HG03457 (cell line): ENCODE data around the gene PSAT1.

Experiments
- ATAC-seq: cut with Tn5 transposase; IDR thresholded peaks from one replicate; pipeline ENCODE4 v1.9.1; 2021; ENCODE audit warnings: moderate number of reproducible peaks; ENCODE audit not compliant: unreplicated experiment

The PSAT1 gene

DNA sequence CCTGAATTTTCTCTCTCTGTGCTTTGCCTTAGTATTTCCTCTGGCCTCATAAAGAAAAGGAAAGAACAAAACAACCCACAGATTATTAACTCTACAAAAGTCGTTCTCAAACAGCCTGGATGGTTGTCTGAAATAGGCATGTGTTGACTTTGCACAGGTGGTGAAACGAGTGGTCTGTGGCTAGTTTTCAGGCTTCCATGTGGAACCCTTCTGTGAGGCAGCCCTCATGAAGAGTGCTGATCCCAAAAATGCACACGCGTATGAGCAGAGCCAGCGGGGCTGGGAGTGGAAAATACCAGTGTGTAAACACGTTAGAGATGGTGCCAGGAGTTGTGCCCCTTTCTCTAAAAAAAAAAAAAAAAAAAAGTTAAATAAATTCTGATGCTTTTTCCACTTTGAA, 4.9 kb upstream of the PSAT1 start:
- no peak for ATAC-seq

DNA sequence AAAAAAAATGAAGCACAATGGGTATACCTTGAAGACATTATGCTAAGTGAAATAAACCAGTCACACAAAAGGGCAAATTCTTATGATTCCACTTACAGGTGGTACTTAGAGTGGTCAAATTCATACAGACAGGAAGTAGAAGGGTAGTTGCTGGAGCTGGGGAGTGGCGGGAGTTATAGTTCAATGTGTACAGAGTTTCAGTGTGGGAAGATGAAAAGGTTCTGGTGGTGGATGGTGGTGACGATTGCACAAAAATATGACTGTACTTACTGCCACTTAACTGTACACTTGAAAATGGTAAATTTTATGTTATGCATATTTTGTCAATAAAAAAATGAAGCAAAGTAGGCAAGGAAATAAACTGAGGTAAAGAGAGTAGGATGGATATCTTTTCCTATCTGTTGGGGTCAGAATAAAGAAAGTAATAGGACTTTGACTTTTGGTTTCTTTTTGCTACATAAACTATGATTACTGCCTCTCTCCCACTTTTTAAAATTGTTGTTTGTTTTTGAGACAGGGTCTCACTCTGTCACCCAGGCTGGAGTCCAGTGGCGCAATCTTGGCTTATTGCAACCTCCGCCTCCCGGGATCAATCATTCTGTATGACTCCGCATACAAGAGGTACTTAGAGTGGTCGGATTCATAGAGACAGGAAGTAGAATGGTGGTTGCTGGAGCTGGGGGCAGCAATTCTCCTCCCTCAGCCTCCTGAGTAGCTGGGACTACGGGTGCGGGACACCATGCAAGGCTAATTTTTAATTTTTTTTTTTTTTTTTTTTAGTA, 4.0 kb upstream of the PSAT1 start:
- ATAC-seq: no peak

DNA sequence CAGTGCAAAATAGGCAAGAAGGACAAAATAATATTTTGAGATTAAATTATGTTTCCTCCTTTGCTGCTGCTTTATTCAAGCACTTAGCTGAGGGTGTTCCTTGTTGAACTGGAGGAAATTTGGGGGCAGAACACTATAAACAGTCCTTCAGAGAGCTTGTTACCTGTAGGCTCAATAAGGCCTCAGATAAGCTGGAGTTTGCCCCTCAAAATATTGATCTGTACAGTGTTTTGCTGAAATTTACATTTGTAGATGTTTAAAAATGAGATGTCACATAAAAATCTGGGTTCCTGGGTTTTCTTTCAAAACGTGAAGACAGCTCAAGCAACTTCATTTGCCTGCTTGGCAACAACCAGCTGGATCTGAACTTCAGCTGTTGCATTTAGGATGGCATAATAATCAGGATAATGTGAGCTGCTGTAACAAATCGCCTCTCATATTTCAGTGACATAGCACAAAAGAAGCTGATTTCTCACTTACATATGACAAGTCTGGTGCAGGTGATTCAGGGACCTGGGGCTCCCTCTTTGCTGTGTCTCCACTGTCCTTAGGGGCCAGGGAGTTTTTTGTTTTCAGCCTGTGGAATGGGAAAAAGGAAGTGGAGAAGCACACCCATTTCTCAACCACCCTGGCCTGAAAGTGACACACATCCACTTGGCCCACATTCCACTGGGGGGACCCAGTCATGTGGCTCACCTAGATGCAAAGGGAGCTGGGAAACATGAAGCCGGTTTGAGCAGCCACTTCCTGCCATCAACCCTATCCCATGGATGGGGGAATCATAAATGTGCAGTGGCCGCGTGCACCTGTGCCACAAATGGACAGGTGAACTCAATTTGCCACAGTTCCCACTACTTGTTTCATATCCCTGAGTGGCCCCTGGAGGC, 2.4 kb upstream of the PSAT1 start:
- no peak for ATAC-seq

DNA sequence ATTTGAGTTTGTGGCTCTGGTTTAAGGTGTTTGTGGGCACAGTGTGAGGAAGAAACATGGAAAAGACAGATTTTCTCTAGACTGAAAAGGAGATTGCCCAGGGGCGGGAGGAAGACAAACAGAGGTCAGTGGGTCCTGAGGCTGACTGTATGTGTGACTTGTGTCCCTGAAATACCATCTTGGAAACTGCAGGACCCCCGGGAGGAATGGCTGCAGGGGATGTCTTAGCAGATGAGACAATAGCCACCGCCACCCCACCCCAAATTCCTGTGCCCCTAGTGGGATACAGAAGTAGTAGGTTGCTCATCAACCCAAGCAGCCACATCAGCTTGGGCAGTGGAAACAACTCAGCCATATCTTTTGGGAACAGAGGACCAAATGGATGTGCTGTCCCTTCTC, 1.7 kb upstream of the PSAT1 start:
- no peak for ATAC-seq

DNA sequence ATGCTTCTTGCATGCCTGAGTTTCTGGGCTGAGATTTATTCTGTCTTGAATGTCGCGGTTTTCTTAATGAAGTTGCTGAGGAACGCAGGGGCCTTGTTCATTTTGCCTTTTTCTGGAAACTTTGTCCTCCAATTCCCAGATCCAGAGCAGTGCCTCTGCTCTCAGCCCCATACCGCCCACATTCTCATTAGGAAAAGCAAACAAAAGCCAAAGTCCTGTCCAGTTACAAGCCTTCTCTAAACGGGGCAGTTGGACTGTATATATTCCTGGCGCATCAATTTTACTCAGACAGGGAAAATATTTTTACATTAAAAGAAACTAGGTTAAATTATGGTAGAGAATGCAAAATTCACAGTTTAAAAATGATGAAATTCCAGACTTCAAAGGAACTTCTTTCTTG, 1.2 kb upstream of the PSAT1 start:
- ATAC-seq: no peak

DNA sequence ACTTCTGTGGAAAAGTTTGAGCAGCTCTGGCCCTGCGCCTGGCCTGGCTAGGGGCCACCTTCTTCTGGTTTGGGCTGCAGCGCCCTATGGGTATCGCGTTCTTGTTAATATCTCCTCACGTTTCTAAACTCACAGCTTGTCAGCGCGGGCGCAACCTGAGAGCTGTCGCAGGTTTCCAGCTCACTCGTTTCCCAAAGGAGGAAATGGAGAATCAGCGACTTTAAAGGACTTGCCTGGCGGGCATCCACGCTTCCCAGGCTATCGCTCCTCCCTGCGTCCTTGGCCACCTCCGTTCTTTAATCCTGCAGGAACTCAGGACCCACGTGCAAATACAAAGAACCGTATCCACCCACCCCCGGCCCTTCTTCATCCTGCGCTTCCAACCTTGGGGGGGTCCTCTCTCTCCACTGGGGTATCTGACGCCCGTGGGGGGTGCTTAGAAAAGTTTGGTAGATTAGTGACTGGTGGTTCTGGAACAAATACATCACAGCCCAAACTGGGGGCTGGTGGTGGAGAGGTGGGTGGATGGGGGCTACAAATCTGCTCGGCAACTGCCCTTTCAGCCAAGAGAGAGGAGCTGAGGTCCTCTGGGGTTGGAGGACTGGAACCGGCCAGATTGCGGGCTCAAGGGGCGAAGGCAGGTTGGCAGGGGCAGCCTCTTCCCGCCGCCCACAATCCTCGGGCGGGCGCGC, 578 bp upstream of the PSAT1 start:
- no peak for ATAC-seq

DNA sequence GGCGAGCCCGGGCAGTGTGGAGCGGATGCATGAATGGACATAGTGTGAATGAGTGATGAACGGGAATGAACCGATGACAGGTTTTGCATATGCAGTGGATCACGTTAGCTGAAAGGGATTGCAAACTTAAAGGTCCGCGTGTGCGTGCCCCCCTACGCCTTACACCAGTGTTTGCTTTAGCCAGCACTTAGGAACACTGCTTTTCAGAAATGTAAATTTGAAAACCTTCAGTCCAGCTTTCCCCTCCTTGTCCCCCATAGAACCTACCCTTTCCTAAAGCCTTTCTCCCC, 692 bp downstream of the PSAT1 start:
- ATAC-seq: peak; percentile 38

DNA sequence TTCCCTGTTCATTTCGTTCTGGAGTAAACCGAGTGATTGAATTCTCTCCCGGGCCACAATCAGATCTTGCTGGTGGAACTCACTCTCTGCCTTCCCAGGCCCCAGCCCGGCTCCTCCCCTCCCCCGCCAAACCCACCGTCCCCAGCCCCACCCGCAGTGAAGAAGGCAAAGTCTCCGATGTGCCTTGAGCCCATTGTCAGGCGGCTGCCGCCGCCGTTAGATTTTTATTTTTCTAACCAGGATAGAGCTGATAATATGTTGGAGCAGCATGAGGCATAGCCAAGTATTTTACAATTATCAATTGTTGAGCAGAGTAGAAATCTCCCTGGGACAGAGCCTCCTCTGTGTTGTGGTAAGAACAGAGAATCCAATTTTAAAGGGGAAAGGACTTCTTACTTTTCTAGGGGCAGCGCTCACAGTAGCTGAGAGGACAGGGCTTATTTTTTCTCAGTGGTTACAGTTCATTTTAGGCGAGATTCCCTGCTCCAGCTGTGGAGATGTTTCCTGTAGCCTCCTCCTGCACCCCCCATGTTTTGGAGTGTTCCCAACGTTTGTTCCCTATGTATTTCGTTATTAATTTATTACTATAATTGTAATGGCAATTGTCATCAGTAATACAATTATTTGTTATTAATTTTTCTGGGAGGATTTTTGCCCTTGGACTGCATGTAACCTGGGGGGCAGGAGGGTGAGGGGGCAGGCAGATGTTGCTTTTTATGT, 1.3 kb downstream of the PSAT1 start:
- no peak for ATAC-seq

DNA sequence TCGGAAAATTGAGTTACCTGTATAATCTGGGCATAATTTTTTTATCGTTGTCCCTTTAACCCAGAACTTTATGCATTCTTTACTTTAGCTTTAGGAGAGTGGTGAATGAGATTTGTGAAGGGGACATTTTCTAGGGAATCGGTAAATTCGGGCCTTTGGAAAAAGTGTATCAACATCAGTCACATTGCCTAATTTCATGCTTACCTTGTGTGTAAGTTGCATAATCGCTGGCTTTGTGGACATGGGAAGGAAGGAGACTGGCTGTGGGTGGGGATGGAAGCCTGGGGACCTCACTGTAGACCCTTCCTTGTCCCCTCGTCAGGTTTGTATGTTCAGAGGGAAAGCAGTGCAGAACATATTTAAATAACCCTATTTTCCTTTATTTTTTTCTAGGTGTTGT, 3.3 kb downstream of the PSAT1 start:
- ATAC-seq: no peak

DNA sequence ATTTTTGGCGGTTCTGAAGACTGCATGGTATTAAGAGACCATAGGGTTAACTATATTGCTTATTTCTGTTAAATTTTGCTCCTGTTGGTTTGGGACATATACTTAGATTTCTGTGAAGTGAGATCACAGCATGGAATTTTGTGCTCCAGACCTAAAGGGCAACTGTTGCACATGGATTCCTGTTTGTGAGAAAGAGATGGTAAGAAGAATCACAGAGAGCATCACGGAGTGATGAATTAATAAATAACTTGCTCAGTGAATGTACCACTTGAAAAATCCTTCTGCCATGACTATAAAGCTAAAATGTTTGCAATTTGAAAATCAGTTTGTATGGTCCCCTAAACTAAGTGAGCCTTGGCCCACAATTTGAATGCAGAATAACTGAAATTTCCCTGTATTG, 4.5 kb downstream of the PSAT1 start:
- no peak for ATAC-seq

DNA sequence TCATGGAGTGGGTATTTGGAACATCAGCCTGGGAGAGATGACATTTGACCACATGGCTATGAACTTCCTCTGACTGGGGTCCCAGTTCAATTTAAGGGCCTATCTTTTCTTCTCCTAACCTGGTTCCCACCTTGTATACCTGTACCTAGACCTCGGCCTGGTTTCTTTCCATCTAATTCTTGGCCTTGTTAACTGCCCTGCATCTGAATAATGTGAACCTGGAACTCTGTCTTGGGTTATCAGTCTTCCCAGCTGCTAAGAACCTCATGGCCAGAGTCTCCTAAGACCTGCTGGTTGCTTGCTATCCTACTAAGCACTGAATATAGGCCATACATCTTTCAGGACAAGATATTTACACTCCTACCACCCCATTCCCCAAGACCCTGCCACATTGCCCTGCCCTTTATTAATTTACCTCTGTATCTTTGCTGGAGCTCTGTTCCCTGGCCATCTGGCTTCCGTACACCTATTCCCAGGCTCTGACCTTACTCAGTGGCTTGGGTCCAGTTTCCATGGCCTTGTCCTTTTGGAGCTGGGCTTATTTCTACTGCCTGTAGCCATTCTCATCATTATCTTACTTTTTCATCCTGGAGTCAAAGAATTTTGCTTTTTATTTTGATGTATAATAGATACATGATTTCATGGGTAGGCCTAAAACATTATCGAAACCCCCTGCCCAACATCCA, 6.6 kb downstream of the PSAT1 start:
- ATAC-seq: no peak

DNA sequence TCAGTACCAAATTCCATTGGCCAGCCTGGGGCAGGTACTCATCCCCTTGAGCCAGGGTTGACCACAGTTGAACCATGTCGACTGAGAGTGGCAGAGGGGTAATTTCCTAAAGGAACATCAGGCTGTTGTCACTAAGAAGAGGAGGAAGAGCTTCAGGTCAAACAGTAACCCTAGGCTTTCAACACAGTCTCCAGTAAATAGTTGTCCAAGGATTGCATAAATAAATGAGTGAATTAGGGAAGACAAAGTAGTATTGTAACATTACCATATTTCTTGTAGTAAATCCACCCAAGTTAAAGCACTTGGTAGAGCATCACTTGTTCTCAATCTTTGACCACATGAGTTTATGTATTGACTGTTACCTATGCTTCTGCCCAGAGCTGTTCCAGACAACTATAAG, 7.4 kb downstream of the PSAT1 start:
- no peak for ATAC-seq

DNA sequence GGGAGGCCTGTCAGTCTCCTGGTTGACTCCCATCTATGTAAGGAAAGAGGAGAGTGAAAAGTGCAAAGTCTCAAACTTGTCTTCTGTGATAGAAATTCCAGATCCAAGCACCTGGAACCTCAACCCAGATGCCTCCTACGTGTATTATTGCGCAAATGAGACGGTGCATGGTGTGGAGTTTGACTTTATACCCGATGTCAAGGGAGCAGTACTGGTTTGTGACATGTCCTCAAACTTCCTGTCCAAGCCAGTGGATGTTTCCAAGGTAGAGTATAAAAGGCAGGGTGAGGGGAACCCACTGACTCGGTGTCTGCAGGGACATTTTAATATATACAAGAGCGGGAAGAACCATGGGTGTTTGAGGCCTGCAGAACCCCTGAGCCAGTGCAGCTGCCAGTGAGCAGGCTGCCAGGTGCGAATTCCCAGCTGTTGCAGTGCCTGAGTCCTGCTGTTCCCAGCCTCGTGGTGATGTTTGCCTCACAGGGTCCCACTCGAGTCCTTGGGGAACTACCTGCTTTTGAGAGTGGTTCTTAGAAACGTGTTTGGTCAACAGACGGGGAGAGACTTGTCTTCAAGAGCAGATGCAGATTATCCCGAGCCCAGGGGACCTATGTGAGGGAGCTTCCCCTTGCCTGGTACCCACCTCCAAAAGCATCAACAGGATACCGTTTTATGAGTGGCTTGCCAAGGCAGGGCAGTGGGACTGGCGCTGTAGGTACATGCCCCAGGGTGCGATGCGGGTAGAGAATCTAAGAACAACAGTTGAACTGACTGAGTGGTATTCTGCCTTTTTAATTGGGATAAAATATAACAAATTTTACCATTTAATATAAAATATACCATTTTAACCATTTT, 9.5 kb downstream of the PSAT1 start:
- no peak for ATAC-seq

DNA sequence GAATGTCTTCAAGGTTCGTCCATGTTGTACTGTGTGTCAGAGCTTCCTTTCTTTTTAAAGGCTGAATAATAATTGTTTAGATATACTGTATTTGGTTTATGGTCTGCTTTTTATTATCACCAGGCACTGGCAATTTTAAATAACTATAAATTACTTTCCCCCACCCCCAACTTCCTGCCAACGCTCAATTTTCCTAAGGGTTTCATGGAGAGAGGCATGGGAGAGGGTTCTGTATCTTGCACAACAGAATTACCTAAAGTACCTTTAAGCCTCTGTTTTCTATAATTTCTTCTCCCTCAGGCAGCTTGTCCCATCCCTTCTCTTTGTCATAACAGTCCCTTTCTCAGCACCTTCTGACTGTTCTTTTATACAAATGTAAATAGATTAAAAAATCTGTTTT, 10.4 kb downstream of the PSAT1 start:
- ATAC-seq: no peak

DNA sequence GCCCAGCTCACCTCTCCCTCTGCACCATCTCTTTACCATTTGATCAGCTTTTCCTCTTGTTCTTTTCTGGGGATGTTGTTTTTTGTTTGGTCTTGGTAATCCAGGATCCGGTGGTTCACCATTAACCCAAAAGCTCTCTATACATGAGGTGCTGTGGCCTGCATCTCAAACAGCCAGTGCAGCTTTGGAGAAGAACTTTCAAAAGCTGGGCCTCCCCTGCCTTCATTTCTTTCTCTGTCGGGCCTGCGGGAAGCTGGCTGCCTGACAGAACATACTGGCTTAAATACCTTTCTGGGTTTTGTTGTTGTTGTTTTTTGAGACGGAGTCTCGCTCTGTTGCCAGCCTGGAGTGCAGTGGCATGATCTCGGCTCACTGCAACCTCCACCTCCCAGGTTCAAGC, 12.1 kb downstream of the PSAT1 start:
- ATAC-seq: no peak

DNA sequence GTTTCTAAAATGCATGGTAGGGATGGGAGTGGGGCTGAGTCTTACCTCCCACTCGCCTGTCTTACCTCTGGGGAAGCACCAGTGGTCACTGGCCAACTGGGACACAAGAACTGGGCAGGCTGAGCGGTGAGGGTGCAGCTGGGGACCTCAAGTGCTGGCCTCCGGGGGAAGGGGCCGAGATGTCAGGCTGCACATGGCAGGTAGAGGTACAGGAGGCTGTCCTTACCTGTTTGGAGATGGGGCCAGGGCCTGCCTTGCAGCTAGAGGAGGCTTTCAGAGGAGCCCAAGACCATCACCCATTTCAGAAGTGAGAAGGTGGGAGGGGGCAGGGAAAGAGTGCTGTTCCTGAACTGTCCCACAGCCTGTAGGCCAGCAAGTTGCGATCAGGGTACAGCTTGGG, 14.2 kb downstream of the PSAT1 start:
- no peak for ATAC-seq

DNA sequence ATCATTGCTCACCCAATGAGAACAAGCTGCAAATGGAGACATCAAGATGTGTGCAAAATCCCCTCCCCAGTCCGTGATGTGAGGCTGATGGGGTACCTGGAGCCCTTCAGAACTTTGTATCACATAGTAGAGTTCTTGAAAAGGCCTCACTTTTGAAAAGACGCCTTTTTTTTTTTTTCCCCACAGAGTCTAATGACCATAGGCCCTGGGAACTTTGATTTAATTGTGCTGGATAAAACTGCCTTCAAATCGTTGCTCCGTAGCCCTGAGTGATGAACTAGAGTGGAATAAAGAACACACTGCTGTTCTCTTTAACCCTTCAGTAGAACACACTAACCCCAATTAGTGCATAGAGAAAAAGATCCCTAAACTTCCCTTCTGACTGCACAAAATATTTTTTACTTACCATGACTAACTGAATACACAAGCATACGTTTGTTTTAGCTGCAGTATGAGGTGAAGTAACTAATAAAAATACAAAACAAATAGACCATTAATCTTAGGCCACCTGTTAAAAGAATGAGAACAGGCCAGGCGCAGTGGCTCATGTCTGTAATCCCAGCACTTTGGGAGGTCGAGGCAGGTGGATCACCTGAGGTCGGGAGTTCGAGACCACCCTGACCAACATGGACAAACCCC, 15.1 kb downstream of the PSAT1 start:
- no peak for ATAC-seq

DNA sequence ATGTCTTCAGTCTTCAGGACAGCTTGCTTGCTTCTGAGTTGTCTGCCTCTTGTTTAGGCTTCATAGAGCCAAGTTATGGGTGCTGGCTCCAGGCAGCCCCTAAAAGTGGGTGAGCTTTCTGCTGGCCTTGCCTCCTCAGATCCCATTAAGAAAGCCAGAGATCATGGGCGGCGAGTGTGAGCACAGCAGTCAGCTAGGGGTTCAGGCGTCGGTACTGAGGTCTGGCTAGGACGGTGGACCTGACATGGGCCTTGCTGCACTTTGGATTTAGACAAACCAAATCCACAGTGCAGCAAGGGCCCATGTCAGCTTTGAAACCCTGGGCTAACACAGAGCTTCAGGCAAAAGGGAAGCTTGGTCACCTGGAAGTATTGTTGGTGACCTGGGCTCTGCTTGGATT, 17.6 kb downstream of the PSAT1 start:
- ATAC-seq: no peak
